Body of pancreas (tissue), 4 donors: ENCODE data around the gene PRDX2. TPM values are rescaled to one million over a fixed set of nuclear protein-coding genes. Genes with fewer than 3 reads are reported as not detected.

Source experiments
- ATAC-seq: fragments of 150-250 bp; one replicate; pipeline ENCODE4 v1.9.1; 2016
- DNase-seq, 4 donors: peaks; one replicate each; pipeline ENCODE4 v3.0.0-alpha.2; 2019
- H3K27ac ChIP-seq, 4 donors: fragments of 200-600 bp; sonication (generic); 1 replicate in 3 of 4; 2 replicates in 1 of 4; pipeline versions ENCODE4 v1.5.1 to v1.6.1; 2016 to 2019; ENCODE audit warnings: mild to moderate bottlenecking in 1 of 4, mixed read lengths in 1 of 4, moderate library complexity in 1 of 4
- H3K27me3 ChIP-seq, 2 donors: fragments of 200-600 bp; sonication (generic); one replicate each; pipeline ENCODE4 v1.6.0; 2016; ENCODE audit warnings: mild to moderate bottlenecking in 1 of 2
- H3K36me3 ChIP-seq, 2 donors: fragments of 200-600 bp; sonication (generic); replicated peaks in 1 of 2; 2 replicates each; pipeline ENCODE4 v1.5.1; 2016; ENCODE audit warnings: low read depth in 2 of 2; ENCODE audit not compliant: insufficient read depth in 1 of 2
- H3K4me1 ChIP-seq: fragments of 200-600 bp; sonication (generic); one replicate; pipeline ENCODE4 v1.6.0; 2016
- H3K4me3 ChIP-seq, 2 donors: fragments of 200-600 bp; sonication (generic); 1 replicate in 1 of 2; 2 replicates in 1 of 2; pipeline ENCODE4 v1.5.1; 2016 to 2019
- H3K9me3 ChIP-seq, 3 donors: fragments of 200-600 bp; sonication (generic); 1 replicate in 2 of 3; 2 replicates in 1 of 3; pipeline ENCODE4 v1.5.1; 2016
- CTCF ChIP-seq, 7 experiments: fragments of 450-650 bp in 4 of 7; fragments of 200-600 bp in 3 of 7; sonication (generic) in 3 of 7; IDR thresholded peaks; one replicate each; pipeline ENCODE4 v1.5.1; 2016 to 2019; ENCODE audit warnings: antibody characterized with exemption in 7 of 7
- POLR2A ChIP-seq, 3 donors: fragments of 450-650 bp; IDR thresholded peaks; one replicate each; pipeline ENCODE4 v1.6.1; 2016; ENCODE audit warnings: antibody characterized with exemption in 3 of 3, mild to moderate bottlenecking in 2 of 3
- WGBS, 2 donors: methylation state at CpG; one replicate each; pipeline ENCODE4 v1.1.5; 2017; 5-methylcytosine and 5-hydroxymethylcytosine counted together
- intact Hi-C: fragments of 100-400 bp; cut with DNase I; formaldehyde crosslinking; loops from one replicate; pipeline ENCODE4 v1.15.1; 2023
- total RNA-seq, 2 donors: library from RNA; depleted of rRNA; stranded (reverse); fragments of >200 nt; gene quantifications; one replicate each; pipeline ENCODE4 v1.1.0, GENCODE V29; 2016

Gene PRDX2
- total RNA-seq, 2 donors from 2014 or later, result 105 to 146 TPM

- intact Hi-C loops, result loop anchor here (5.0 kb wide), 1 partner anchor 81 kb away; no protein-coding TSS in a partner anchor
- Histone ChIP-seq H3K27ac (no peak overlapping the region), H3K27me3 (peaks cover 0 to 17% of the 10 kb centered on the region in 2 donors), H3K36me3 (no peaks in the 10 kb centered on the region), H3K4me3 (no peak overlapping the region), H3K9me3 (no peaks in the 10 kb centered on the region), H3K4me1 (peaks cover 25% of the 10 kb centered on the region)
- TF ChIP-seq CTCF (IDR thresholded peaks at IDR 0.05) (no peak), POLR2A (IDR thresholded peaks at IDR 0.05) (no peak)
- 62 to 79% methylated on average over 4 to 11 of the region's 11 CpGs for whole genome bisulfite sequencing, 2 donors
- DNase-seq, result no peak
- no peak for ATAC-seq
Observed at GRCh38 chr19:12843328-12843727, 41.7 kb upstream of the PRDX2 start.

- intact Hi-C loops, result loop anchor here (5.0 kb wide), 1 partner anchor 80 kb away; no protein-coding TSS in a partner anchor
- Histone ChIP-seq H3K36me3 (no peaks in the 10 kb centered on the region), H3K4me3 (no peak overlapping the region), H3K9me3 (no peaks in the 10 kb centered on the region), H3K27ac (no peak overlapping the region), H3K4me1 (peaks cover 25% of the 10 kb centered on the region), H3K27me3 (peaks cover 0 to 21% of the 10 kb centered on the region in 2 donors)
- DNase-seq (no peak), ATAC-seq (no peak)
- TF ChIP-seq CTCF (IDR thresholded peaks at IDR 0.05) (no peak), POLR2A (IDR thresholded peaks at IDR 0.05) (no peak)
- WGBS, 2 donors, result 84 to 86% methylated on average over 18 of the region's 18 CpGs
Observed at GRCh38 chr19:12842511-12842910, 40.9 kb upstream of the PRDX2 start.

DNA sequence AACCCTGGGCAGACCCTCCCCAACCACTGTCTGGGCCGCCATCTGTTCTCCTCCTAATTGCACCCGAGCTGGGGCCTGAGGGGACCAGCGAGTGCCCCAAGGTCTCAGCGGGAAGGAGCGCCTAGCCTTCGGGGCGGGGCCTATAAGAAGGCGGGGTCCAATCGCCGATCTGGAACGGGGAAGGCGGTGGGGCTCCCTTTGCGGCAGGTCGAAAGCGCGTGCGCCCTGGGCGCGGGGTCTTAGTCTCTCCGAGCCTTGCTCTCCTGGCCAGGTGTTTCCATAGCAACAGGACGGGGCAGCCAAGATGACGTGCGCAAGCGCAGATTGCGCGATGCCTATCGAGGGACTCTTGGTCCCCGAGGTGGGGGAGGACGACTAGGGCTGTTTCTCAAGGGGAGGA is 39.5 kb upstream of the PRDX2 start:
- Histone ChIP-seq H3K27me3 (peaks cover 0 to 27% of the 10 kb centered on the region in 2 donors), H3K27ac (no peak overlapping the region), H3K9me3 (no peaks in the 10 kb centered on the region), H3K36me3 (no peaks in the 10 kb centered on the region), H3K4me3 (no peak overlapping the region), H3K4me1 (peaks cover 23% of the 10 kb centered on the region)
- WGBS, 2 donors, result 2 to 7% methylated on average over 10 to 29 of the region's 29 CpGs
- intact Hi-C loops, result loop anchor here (5.0 kb wide), 1 partner anchor 79 kb away; no protein-coding TSS in a partner anchor
- TF ChIP-seq CTCF (IDR thresholded peaks at IDR 0.05), result no peak
- no peak for TF ChIP-seq POLR2A (IDR thresholded peaks at IDR 0.05)
- peak; percentile 22 to 60 (median 58) for DNase-seq
- no peak for ATAC-seq

- TF ChIP-seq CTCF (IDR thresholded peaks at IDR 0.05) (no peak), POLR2A (IDR thresholded peaks at IDR 0.05) (no peak)
- Histone ChIP-seq H3K36me3 (no peaks in the 10 kb centered on the region), H3K27me3 (peaks cover 0 to 31% of the 10 kb centered on the region in 2 donors), H3K4me1 (peaks cover 24% of the 10 kb centered on the region), H3K27ac (no peak overlapping the region), H3K9me3 (no peaks in the 10 kb centered on the region), H3K4me3 (no peak overlapping the region)
- peak; percentile 52 to 72 (median 66) for DNase-seq
- WGBS, 2 donors, result 17 to 26% methylated on average over 27 to 42 of the region's 43 CpGs
- intact Hi-C loops, result loop anchor here (5.0 kb wide), 1 partner anchor 78 kb away; no protein-coding TSS in a partner anchor
- peak; percentile 45 for ATAC-seq
Observed at GRCh38 chr19:12840091-12841079, 38.8 kb upstream of the PRDX2 start.
